Neural progenitor cell (in vitro differentiated cells): ENCODE data around the gene KCNQ1. TPM values are rescaled to one million over a fixed set of nuclear protein-coding genes. Genes with fewer than 3 reads are reported as not detected.

ENCODE experiments used
- DNase-seq: peaks from one replicate; pipeline ENCODE4 v3.0.0-alpha.2; 2016; ENCODE audit warnings: low spot score
- H2AFZ ChIP-seq: fragments of 200-600 bp; sonication (generic); replicated peaks from 2 replicates; pipeline ENCODE4 v1.6.1; 2016; ENCODE audit warnings: antibody characterized with exemption
- H3F3A ChIP-seq: fragments of 200-600 bp; sonication (generic); 2 replicates; pipeline ENCODE4 v1.6.1; 2016; ENCODE audit warnings: antibody characterized with exemption, low read depth
- H3K27ac ChIP-seq: fragments of 200-600 bp; sonication (generic); 2 replicates; pipeline ENCODE4 v1.5.1; 2016; ENCODE audit warnings: mild to moderate bottlenecking
- H3K27me3 ChIP-seq: fragments of 200-600 bp; sonication (generic); 2 replicates; pipeline ENCODE4 v1.6.1; 2016; ENCODE audit warnings: mild to moderate bottlenecking, moderate library complexity
- H3K36me3 ChIP-seq: fragments of 200-600 bp; sonication (generic); 2 replicates; pipeline ENCODE4 v1.5.1; 2016
- H3K4me1 ChIP-seq: fragments of 200-600 bp; sonication (generic); 2 replicates; pipeline ENCODE4 v1.6.1; 2016; ENCODE audit warnings: mixed run types
- H3K4me2 ChIP-seq: fragments of 200-600 bp; sonication (generic); 2 replicates; pipeline ENCODE4 v1.6.1; 2016
- H3K4me3 ChIP-seq: fragments of 200-600 bp; sonication (generic); 2 replicates; pipeline ENCODE4 v1.5.1; 2016
- H3K79me2 ChIP-seq: fragments of 200-600 bp; sonication (generic); 2 replicates; pipeline ENCODE4 v1.6.1; 2016; ENCODE audit warnings: low read depth
- H3K9ac ChIP-seq: fragments of 200-600 bp; sonication (generic); 2 replicates; pipeline ENCODE4 v1.6.1; 2016
- H3K9me3 ChIP-seq: fragments of 200-600 bp; sonication (generic); 2 replicates; pipeline ENCODE4 v1.5.1; 2016; ENCODE audit warnings: low read depth
- H4K20me1 ChIP-seq: fragments of 200-600 bp; sonication (generic); 2 replicates; pipeline ENCODE4 v1.6.1; 2016; ENCODE audit warnings: low read depth
- H3K27ac Mint-ChIP-seq: 3 replicates; pipeline ENCODE4 v1.8.0; 2021; ENCODE audit warnings: mixed read lengths
- H3K27me3 Mint-ChIP-seq: 2 replicates; pipeline ENCODE4 v1.8.0; 2022; ENCODE audit warnings: low read depth, mild to moderate bottlenecking, inconsistent platforms, moderate library complexity, mixed read lengths; ENCODE audit not compliant: insufficient read depth
- H3K36me3 Mint-ChIP-seq: 3 replicates; pipeline ENCODE4 v1.8.0; 2021; ENCODE audit warnings: mixed read lengths
- H3K4me1 Mint-ChIP-seq: 3 replicates; pipeline ENCODE4 v1.8.0; 2021; ENCODE audit warnings: mixed read lengths
- H3K4me3 Mint-ChIP-seq: 3 replicates; pipeline ENCODE4 v1.8.0; 2021; ENCODE audit warnings: mild to moderate bottlenecking, moderate library complexity, mixed read lengths
- H3K9me3 Mint-ChIP-seq: 3 replicates; pipeline ENCODE4 v1.8.0; 2020; ENCODE audit warnings: mixed read lengths
- EZH2 ChIP-seq: fragments of 200-600 bp; sonication (generic); IDR thresholded peaks from 2 replicates; pipeline ENCODE4 v1.6.1; 2017; ENCODE audit warnings: antibody characterized with exemption, mild to moderate bottlenecking, moderate library complexity
- EZH2phosphoT487 ChIP-seq: fragments of 200-600 bp; sonication (generic); IDR thresholded peaks from 2 replicates; pipeline ENCODE4 v1.6.1; 2017; ENCODE audit warnings: antibody characterized with exemption
- small RNA-seq: library from RNA; depleted of rRNA; stranded (forward); fragments of <200 nt; gene quantifications from one replicate; pipeline ENCODE3, GENCODE V24; 2015
- total RNA-seq: library from RNA; depleted of rRNA; stranded (reverse); fragments of >200 nt; gene quantifications from 2 replicates; pipeline ENCODE4 v1.2.3, GENCODE V29; 2015; ENCODE audit warnings: low replicate concordance
- TF ChIP-seq, protein P1 (sequence below): fragments of 200-600 bp; sonication (generic); IDR thresholded peaks from 2 replicates; pipeline ENCODE4 v1.5.1; 2017; ENCODE audit warnings: antibody characterized with exemption, mild to moderate bottlenecking

Gene KCNQ1
- total RNA-seq, 1 donor from 2014 or later: 0.11 TPM

DNA sequence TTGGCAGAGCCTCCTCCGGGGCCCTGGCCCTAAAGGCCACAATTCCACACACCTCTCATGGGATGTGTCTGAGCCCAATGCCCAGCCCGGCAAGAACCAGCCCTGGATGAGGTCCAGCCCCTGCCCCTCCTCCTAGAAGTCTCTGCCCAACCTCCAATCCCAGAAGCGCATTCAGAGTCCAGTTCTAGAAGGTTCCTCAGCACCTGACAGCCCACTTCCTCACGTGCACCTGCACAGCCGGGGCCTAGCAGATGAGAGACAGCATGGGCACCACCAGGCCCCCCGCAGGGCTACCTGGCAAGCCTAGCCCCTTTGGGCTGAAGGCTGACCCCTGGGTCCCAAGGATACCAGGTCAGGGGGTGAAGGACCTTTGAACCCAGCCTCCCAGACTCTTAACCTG, 452.2 kb downstream of the KCNQ1 start:
- peaks cover 6% of the 10 kb centered on the region for H3K27me3 Mint-ChIP-seq
- no peaks in the 10 kb centered on the region for H4K20me1 ChIP-seq
- no peak overlapping the region for H3K4me3 ChIP-seq
- H2AFZ ChIP-seq: no peak overlapping the region
- no peak overlapping the region for H3K27ac Mint-ChIP-seq
- no peaks in the 10 kb centered on the region for H3K36me3 ChIP-seq
- peaks cover 22% of the 10 kb centered on the region for H3K4me1 Mint-ChIP-seq
- H3K79me2 ChIP-seq: no peaks in the 10 kb centered on the region
- TF ChIP-seq, protein P1, sequence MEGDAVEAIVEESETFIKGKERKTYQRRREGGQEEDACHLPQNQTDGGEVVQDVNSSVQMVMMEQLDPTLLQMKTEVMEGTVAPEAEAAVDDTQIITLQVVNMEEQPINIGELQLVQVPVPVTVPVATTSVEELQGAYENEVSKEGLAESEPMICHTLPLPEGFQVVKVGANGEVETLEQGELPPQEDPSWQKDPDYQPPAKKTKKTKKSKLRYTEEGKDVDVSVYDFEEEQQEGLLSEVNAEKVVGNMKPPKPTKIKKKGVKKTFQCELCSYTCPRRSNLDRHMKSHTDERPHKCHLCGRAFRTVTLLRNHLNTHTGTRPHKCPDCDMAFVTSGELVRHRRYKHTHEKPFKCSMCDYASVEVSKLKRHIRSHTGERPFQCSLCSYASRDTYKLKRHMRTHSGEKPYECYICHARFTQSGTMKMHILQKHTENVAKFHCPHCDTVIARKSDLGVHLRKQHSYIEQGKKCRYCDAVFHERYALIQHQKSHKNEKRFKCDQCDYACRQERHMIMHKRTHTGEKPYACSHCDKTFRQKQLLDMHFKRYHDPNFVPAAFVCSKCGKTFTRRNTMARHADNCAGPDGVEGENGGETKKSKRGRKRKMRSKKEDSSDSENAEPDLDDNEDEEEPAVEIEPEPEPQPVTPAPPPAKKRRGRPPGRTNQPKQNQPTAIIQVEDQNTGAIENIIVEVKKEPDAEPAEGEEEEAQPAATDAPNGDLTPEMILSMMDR: no peak
- TF ChIP-seq EZH2phosphoT487 (no peak), EZH2 (no peak)
- no peak overlapping the region for H3K4me2 ChIP-seq
- no peak overlapping the region for H3K9ac ChIP-seq
- H3K27ac ChIP-seq: no peak overlapping the region
- H3K27me3 ChIP-seq: peaks cover 13% of the 10 kb centered on the region
- H3K4me3 Mint-ChIP-seq: no peak overlapping the region
- DNase-seq: no peak
- no peaks in the 10 kb centered on the region for H3K36me3 Mint-ChIP-seq
- H3K9me3 Mint-ChIP-seq: no peaks in the 10 kb centered on the region
- H3K9me3 ChIP-seq: no peaks in the 10 kb centered on the region
- peaks cover 11% of the 10 kb centered on the region for H3F3A ChIP-seq
- peaks cover 3% of the 10 kb centered on the region for H3K4me1 ChIP-seq

DNA sequence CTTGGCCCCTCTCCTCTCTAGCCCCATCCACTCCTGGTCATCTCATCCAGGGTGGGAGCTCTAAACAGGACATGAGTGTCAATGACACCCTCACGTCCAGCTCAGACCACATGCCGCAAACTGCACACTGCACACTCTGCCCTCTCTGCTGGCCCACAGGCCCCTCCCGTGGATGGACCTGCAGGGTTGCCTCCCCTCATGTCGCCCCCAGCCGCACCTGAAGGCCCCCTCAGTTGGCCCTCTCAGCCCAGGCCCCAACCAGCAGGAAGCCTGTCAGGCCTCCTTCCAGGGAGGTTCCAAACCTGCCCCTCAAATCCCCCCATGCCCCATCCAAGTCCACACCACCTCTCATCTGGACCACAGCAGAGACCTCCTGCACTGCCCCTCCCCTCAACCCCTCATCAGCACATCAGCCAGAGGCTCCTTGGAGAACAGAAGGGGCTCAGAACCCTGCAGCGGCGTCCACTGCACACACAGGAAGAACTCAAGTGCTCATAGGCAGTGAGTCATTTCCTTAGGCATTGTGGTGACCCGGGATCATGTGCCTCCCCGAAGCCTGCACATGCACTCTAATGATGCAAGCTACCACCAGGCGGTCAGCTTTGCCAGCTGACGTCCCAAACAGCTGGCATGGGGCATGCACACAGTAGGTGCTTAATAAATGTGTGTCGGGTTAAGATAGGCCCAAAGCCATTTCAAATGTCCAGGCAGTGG, 453.7 kb downstream of the KCNQ1 start:
- no peaks in the 10 kb centered on the region for H3K79me2 ChIP-seq
- Mint-ChIP-seq H3K36me3 (no peaks in the 10 kb centered on the region), H3K4me3 (no peak overlapping the region), H3K9me3 (no peaks in the 10 kb centered on the region), H3K27me3 (peaks cover 6% of the 10 kb centered on the region), H3K27ac (no peak overlapping the region), H3K4me1 (peaks cover 18% of the 10 kb centered on the region)
- no peak for DNase-seq
- no peak overlapping the region for H3K4me3 ChIP-seq
- no peaks in the 10 kb centered on the region for H3F3A ChIP-seq
- H3K4me1 ChIP-seq: peaks cover 8% of the 10 kb centered on the region
- no peaks in the 10 kb centered on the region for H3K36me3 ChIP-seq
- H3K9me3 ChIP-seq: no peaks in the 10 kb centered on the region
- no peak overlapping the region for H3K4me2 ChIP-seq
- H2AFZ ChIP-seq: no peak overlapping the region
- no peak overlapping the region for H3K27ac ChIP-seq
- H3K27me3 ChIP-seq: peaks cover 13% of the 10 kb centered on the region
- TF ChIP-seq EZH2phosphoT487 (no peak), EZH2 (no peak)
- TF ChIP-seq, protein P1: no peak
- H3K9ac ChIP-seq: no peak overlapping the region
- H4K20me1 ChIP-seq: no peaks in the 10 kb centered on the region

Small RNA genes lying within 50 kb of the gene (small RNA-seq; reads per million reads assigned to genes)
- not detected for gene AC013791.1
- not detected for gene COX6CP18
- gene RF01947: not detected
- gene RF01948: not detected
- gene RF01950: not detected

Other genes with a start within 250 kb of the KCNQ1 start
- 2.2 TPM in 1 of 2 replicates, not detected in the other for gene ASCL2, start 174.4 kb upstream of the KCNQ1 start, total RNA-seq
- 0.19 TPM in 1 of 2 replicates, not detected in the other for gene C11orf21, start 143.1 kb upstream of the KCNQ1 start, total RNA-seq
- 0.19 TPM in 1 of 2 replicates, not detected in the other for gene TSPAN32, start 143.0 kb upstream of the KCNQ1 start, total RNA-seq
- gene CD81, start 67.7 kb upstream of the KCNQ1 start, total RNA-seq: 87.6 and 181 TPM in 2 replicates
- 11.1 and 30.2 TPM in 2 replicates for gene TSSC4, start 44.3 kb upstream of the KCNQ1 start, total RNA-seq
- 0.34 TPM in 1 of 2 replicates, not detected in the other for gene TRPM5, start 494 bp upstream of the KCNQ1 start, total RNA-seq